Measurements from ENCODE around the gene HNF4A. TPM values are rescaled to one million over a fixed set of nuclear protein-coding genes. Genes with fewer than 3 reads are reported as not detected.

The HNF4A gene
- total and polyA plus RNA-seq, 2 of the 13 experiments (the other 11 are each of a cell fraction or from before 2014, with no cell fraction given): 80.9 to 169 TPM

DNA sequence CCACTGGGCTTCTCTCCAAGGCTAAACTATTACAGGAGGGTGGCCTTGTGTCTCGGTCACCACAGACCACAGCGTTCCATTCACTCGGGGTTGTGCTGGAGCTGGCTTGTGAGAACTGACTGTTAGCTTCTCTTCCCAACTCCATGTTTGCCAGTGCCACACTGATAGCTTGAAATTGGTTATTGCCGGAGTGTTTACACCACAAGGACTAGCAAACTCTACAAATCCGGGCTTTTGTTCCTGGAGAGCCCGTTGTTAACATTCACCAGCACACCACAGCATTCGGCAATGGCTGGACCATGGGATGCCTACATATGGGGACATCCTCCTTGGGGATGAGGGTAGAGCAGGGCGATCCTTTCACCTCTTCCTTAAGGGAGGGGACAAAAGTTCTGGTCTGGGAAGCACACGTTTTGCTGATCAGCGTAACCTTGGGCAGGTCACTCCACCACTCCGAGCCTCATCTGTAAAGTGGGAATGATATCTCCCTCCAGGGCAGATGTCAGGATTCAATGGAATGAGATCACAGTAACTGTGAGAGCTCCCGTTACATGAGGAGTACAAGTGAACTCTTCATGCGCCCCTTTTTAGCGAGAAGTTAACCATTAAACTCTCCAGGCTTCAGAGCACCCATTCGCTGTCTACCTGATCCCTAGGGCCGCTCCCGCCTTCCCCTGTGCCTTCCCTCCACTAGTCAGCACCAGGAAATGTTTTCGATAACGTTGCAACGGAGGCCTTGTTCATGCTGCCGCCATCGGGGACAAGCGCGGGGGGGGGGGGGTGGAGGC is 78.4 kb downstream of the HNF4A start (continued):
- no peak for TF ChIP-seq ZNF672 (CRISPR knock-in tag; IDR thresholded peaks at IDR 0.05)
- peak; percentile 52; the same call in 1 of the 2 replicates for TF ChIP-seq ATF7-NPFF (CRISPR knock-in tag; IDR thresholded peaks at IDR 0.05; ENCODE audit: low read depth)
- no peak; the same call in none of the 2 replicates for TF ChIP-seq THAP11 (CRISPR knock-in tag; IDR thresholded peaks at IDR 0.05)
- TF ChIP-seq ZNF567 (CRISPR knock-in tag; IDR thresholded peaks at IDR 0.05; ENCODE audit: borderline replicate concordance): peak; percentile 61; the same call in 1 of the 2 replicates
- no peak for TF ChIP-seq MAFG (CRISPR knock-in tag; IDR thresholded peaks at IDR 0.05)
- no peak for TF ChIP-seq ZNF816 (CRISPR knock-in tag; IDR thresholded peaks at IDR 0.05; ENCODE audit: borderline replicate concordance)
- no peak for TF ChIP-seq ZNF20 (CRISPR knock-in tag; IDR thresholded peaks at IDR 0.05)
- no peak; the same call in 1 of the 2 replicates for TF ChIP-seq DMAP1 (CRISPR knock-in tag; IDR thresholded peaks at IDR 0.05)
- TF ChIP-seq ZNF558 (CRISPR knock-in tag; IDR thresholded peaks at IDR 0.05; ENCODE audit: borderline replicate concordance): no peak; the same call in 1 of the 2 replicates
- peak; percentile 28; the same call in 1 of the 2 replicates for TF ChIP-seq ZNF124 (CRISPR knock-in tag; IDR thresholded peaks at IDR 0.05)
- 0 out of 2 replicates have a peak, but pooled peaks have one; percentile 41 for TF ChIP-seq ZNF34 (CRISPR knock-in tag; IDR thresholded peaks at IDR 0.05; ENCODE audit: borderline replicate concordance)
- no peak for TF ChIP-seq SMARCC2 (IDR thresholded peaks at IDR 0.05)
- TF ChIP-seq SETDB1 (CRISPR knock-in tag; IDR thresholded peaks at IDR 0.05; ENCODE audit: borderline replicate concordance): no peak
- peak; percentile 74 for TF ChIP-seq ERF (CRISPR knock-in tag; IDR thresholded peaks at IDR 0.05)
- 0 out of 2 replicates have a peak, but pooled peaks have one; percentile 18 for TF ChIP-seq ZNF503 (CRISPR knock-in tag; IDR thresholded peaks at IDR 0.05)
- no peak for TF ChIP-seq XBP1 (CRISPR knock-in tag; IDR thresholded peaks at IDR 0.05)
- TF ChIP-seq ATF7 (IDR thresholded peaks at IDR 0.05): no peak
- TF ChIP-seq ATF7 (CRISPR knock-in tag; IDR thresholded peaks at IDR 0.05): no peak
- TF ChIP-seq, protein P1, sequence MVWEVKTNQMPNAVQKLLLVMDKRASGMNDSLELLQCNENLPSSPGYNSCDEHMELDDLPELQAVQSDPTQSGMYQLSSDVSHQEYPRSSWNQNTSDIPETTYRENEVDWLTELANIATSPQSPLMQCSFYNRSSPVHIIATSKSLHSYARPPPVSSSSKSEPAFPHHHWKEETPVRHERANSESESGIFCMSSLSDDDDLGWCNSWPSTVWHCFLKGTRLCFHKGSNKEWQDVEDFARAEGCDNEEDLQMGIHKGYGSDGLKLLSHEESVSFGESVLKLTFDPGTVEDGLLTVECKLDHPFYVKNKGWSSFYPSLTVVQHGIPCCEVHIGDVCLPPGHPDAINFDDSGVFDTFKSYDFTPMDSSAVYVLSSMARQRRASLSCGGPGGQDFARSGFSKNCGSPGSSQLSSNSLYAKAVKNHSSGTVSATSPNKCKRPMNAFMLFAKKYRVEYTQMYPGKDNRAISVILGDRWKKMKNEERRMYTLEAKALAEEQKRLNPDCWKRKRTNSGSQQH (CRISPR knock-in tag; IDR thresholded peaks at IDR 0.05; ENCODE audit: low read depth): 0 out of 2 replicates have a peak, but pooled peaks have one; percentile 6
- TF ChIP-seq ZNF18 (CRISPR knock-in tag; IDR thresholded peaks at IDR 0.05; ENCODE audit: insufficient replicate concordance): no peak
- TF ChIP-seq, protein P2, sequence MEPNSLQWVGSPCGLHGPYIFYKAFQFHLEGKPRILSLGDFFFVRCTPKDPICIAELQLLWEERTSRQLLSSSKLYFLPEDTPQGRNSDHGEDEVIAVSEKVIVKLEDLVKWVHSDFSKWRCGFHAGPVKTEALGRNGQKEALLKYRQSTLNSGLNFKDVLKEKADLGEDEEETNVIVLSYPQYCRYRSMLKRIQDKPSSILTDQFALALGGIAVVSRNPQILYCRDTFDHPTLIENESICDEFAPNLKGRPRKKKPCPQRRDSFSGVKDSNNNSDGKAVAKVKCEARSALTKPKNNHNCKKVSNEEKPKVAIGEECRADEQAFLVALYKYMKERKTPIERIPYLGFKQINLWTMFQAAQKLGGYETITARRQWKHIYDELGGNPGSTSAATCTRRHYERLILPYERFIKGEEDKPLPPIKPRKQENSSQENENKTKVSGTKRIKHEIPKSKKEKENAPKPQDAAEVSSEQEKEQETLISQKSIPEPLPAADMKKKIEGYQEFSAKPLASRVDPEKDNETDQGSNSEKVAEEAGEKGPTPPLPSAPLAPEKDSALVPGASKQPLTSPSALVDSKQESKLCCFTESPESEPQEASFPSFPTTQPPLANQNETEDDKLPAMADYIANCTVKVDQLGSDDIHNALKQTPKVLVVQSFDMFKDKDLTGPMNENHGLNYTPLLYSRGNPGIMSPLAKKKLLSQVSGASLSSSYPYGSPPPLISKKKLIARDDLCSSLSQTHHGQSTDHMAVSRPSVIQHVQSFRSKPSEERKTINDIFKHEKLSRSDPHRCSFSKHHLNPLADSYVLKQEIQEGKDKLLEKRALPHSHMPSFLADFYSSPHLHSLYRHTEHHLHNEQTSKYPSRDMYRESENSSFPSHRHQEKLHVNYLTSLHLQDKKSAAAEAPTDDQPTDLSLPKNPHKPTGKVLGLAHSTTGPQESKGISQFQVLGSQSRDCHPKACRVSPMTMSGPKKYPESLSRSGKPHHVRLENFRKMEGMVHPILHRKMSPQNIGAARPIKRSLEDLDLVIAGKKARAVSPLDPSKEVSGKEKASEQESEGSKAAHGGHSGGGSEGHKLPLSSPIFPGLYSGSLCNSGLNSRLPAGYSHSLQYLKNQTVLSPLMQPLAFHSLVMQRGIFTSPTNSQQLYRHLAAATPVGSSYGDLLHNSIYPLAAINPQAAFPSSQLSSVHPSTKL (CRISPR knock-in tag; IDR thresholded peaks at IDR 0.05): peak; percentile 68
